ENCODE data around the gene CASP5. TPM values are rescaled to one million over a fixed set of nuclear protein-coding genes. Genes with fewer than 3 reads are reported as not detected.

Gene CASP5
- total RNA-seq, 2 donors from 2014 or later = not detected

GRCh38 chr11:105027678-105028077 is 4.7 kb upstream of the CASP5 start:
- intact Hi-C loops (cut with DNase I) = no loop called here
- no peaks in the 10 kb centered on the region for H3K27me3 ChIP-seq (replicated peaks; ENCODE audit: insufficient read depth)
- no peak for TF ChIP-seq POLR2A (IDR thresholded peaks at IDR 0.05)
- no peak for TF ChIP-seq POLR2AphosphoS5 (IDR thresholded peaks at IDR 0.05)
- TF ChIP-seq CTCF (IDR thresholded peaks at IDR 0.05) = no peak
- H3K9me3 ChIP-seq = no peaks in the 10 kb centered on the region
- H3K36me3 ChIP-seq = no peaks in the 10 kb centered on the region
- no peak overlapping the region for H3K4me3 ChIP-seq
- H3K27ac ChIP-seq = no peak overlapping the region
- 82% methylated on average over 3 of the region's 3 CpGs for WGBS
- H3K4me1 ChIP-seq (replicated peaks) = no peaks in the 10 kb centered on the region
- no peak for DNase-seq (ENCODE audit: low spot score)

DNA sequence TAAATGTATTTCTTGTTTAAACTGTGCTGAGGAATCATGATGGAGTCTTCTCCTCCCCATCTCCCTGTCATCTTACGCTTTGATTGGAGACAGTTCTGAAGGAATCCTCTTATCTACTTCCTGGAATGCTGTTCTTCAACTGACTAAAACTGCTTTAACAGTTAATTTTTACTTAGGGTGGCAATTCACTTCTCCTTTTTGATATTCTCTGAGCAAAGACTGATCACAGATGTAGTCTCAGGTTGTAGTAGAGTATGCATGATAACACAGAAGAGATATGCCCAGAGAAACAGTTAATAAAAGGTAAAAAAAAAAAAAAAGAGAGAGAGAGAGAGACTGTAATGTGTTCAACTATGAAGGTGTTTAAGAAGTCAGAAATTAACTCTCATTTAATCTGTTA is 1.4 kb upstream of the CASP5 start:
- DNase-seq (ENCODE audit: low spot score) = no peak
- Histone ChIP-seq H3K9me3 (no peaks in the 10 kb centered on the region), H3K27ac (no peak overlapping the region), H3K4me3 (no peak overlapping the region), H3K4me1 (replicated peaks) (no peaks in the 10 kb centered on the region), H3K27me3 (replicated peaks; ENCODE audit: insufficient read depth) (no peaks in the 10 kb centered on the region), H3K36me3 (no peaks in the 10 kb centered on the region)
- intact Hi-C loops (cut with DNase I) = no loop called here
- 75% methylated on average over 1 of the region's 1 CpG for WGBS
- TF ChIP-seq POLR2A (IDR thresholded peaks at IDR 0.05) (no peak), CTCF (IDR thresholded peaks at IDR 0.05) (no peak), POLR2AphosphoS5 (IDR thresholded peaks at IDR 0.05) (no peak)

- TF ChIP-seq POLR2A (IDR thresholded peaks at IDR 0.05) (no peak), CTCF (IDR thresholded peaks at IDR 0.05) (no peak), POLR2AphosphoS5 (IDR thresholded peaks at IDR 0.05) (no peak)
- WGBS = 14% methylated on average over 2 of the region's 2 CpGs
- H3K36me3 ChIP-seq = no peaks in the 10 kb centered on the region
- no peaks in the 10 kb centered on the region for H3K27me3 ChIP-seq (replicated peaks; ENCODE audit: insufficient read depth)
- no peak overlapping the region for H3K4me3 ChIP-seq
- no peaks in the 10 kb centered on the region for H3K9me3 ChIP-seq
- no peak for DNase-seq (ENCODE audit: low spot score)
- intact Hi-C loops (cut with DNase I) = no loop called here
- no peak overlapping the region for H3K27ac ChIP-seq
- H3K4me1 ChIP-seq (replicated peaks) = no peaks in the 10 kb centered on the region
Observed at GRCh38 chr11:105022527-105022926, 441 bp downstream of the CASP5 start.

- TF ChIP-seq POLR2A (IDR thresholded peaks at IDR 0.05) (no peak), POLR2AphosphoS5 (IDR thresholded peaks at IDR 0.05) (no peak), CTCF (IDR thresholded peaks at IDR 0.05) (no peak)
- no peaks in the 10 kb centered on the region for H3K36me3 ChIP-seq
- intact Hi-C loops (cut with DNase I) = no loop called here
- no peaks in the 10 kb centered on the region for H3K27me3 ChIP-seq (replicated peaks; ENCODE audit: insufficient read depth)
- no peaks in the 10 kb centered on the region for H3K9me3 ChIP-seq
- no peak overlapping the region for H3K27ac ChIP-seq
- DNase-seq (ENCODE audit: low spot score) = no peak
- no peak overlapping the region for H3K4me3 ChIP-seq
- H3K4me1 ChIP-seq (replicated peaks) = no peaks in the 10 kb centered on the region
Observed at GRCh38 chr11:105007463-105007862, 15.5 kb downstream of the CASP5 start.

GRCh38 chr11:105005451-105005845 is 17.5 kb downstream of the CASP5 start:
- Histone ChIP-seq H3K9me3 (no peaks in the 10 kb centered on the region), H3K27ac (no peak overlapping the region), H3K36me3 (no peaks in the 10 kb centered on the region), H3K27me3 (replicated peaks; ENCODE audit: insufficient read depth) (no peaks in the 10 kb centered on the region), H3K4me1 (replicated peaks) (no peaks in the 10 kb centered on the region), H3K4me3 (no peak overlapping the region)
- WGBS = 91% methylated on average over 3 of the region's 3 CpGs
- TF ChIP-seq CTCF (IDR thresholded peaks at IDR 0.05) = no peak
- TF ChIP-seq POLR2AphosphoS5 (IDR thresholded peaks at IDR 0.05) = no peak
- TF ChIP-seq POLR2A (IDR thresholded peaks at IDR 0.05) = no peak
- no peak for DNase-seq (ENCODE audit: low spot score)
- intact Hi-C loops (cut with DNase I) = no loop called here
